Stimulated activated CD8-positive, alpha-beta memory T cell treated with anti-CD3 and anti-CD28 coated beads, Interleukin-7, amount 100 ng/mL, for 1 hour (primary cell): ENCODE data around the gene ZNF169.
"Not testable (repeated sequence)": the region's sequence is repeated elsewhere in the genome, so short reads cannot be mapped to it uniquely, and the experiment has no call there.

Experiments
- DNase-seq, 2 donors: peaks; one replicate each; pipeline ENCODE4 v3.0.0-alpha.2; 2020; ENCODE audit warnings: low read depth in 2 of 2

The ZNF169 gene

GRCh38 chr9:94348754-94349153 is 89.7 kb downstream of the ZNF169 start:
- DNase-seq, result not testable (repeated sequence)
